Kidney (tissue), 14 donors: ENCODE measurements around the gene COPZ1. TPM values are rescaled to one million over a fixed set of nuclear protein-coding genes. Genes with fewer than 3 reads are reported as not detected.

Source experiments
- DNase-seq, 5 donors: peaks; one replicate each; pipeline ENCODE4 v3.0.0-alpha.2; 2013 to 2020
- FAIRE-seq: peaks from 2 replicates; lab custom pipeline; 2012; peaks lifted over from hg19 to GRCh38; lab: Jason Lieb, UNC
- H3K27ac ChIP-seq, 2 donors: one replicate each; pipeline ENCODE4 v1.7.0; 2013; ENCODE audit warnings: low read depth in 2 of 2, low read length in 2 of 2, inconsistent platforms in 1 of 2
- H3K27me3 ChIP-seq: one replicate; pipeline ENCODE4 v1.7.1; 2013; ENCODE audit warnings: low read length, inconsistent platforms; ENCODE audit not compliant: control insufficient read depth, insufficient read depth
- H3K36me3 ChIP-seq, 3 donors: one replicate each; pipeline versions ENCODE4 v1.7.0 to v1.7.1; 2013; ENCODE audit warnings: low read length in 3 of 3, control low read depth in 1 of 3, inconsistent platforms in 1 of 3; ENCODE audit not compliant: insufficient read depth in 3 of 3, control insufficient read depth in 2 of 3
- H3K4me1 ChIP-seq, 3 donors: one replicate each; pipeline versions ENCODE4 v1.7.0 to v1.7.1; 2013; ENCODE audit warnings: low read length in 3 of 3, inconsistent platforms in 1 of 3, low read depth in 1 of 3; ENCODE audit not compliant: control insufficient read depth in 2 of 3, insufficient read depth in 2 of 3
- H3K4me3 ChIP-seq, 3 donors: one replicate each; pipeline versions ENCODE4 v1.7.0 to v1.8.1; 2013; ENCODE audit warnings: low read length in 3 of 3, control low read depth in 1 of 3, inconsistent platforms in 1 of 3
- H3K9ac ChIP-seq, 3 donors: one replicate each; pipeline versions ENCODE4 v1.7.0 to v1.7.1; 2013; ENCODE audit warnings: low read length in 3 of 3, control low read depth in 1 of 3, inconsistent platforms in 1 of 3
- H3K9me3 ChIP-seq, 3 donors: one replicate each; pipeline versions ENCODE4 v1.7.0 to v1.7.1; 2013; ENCODE audit warnings: low read length in 3 of 3, control low read depth in 1 of 3, inconsistent platforms in 1 of 3; ENCODE audit not compliant: control insufficient read depth in 2 of 3, insufficient read depth in 1 of 3
- intact Hi-C: fragments of 100-400 bp; cut with DNase I; formaldehyde crosslinking; loops from one replicate; pipeline ENCODE4 v1.11.1; 2022
- polyA plus RNA-seq: library from polyadenylated mRNA; stranded (reverse); fragments of 350-450 nt; fragmentation: Illumina TruSeq; extraction: RNeasy Lipid Tissue Mini Kit (QIAGEN cat#74804); gene quantifications from one replicate; pipeline ENCODE4 v1.2.3, GENCODE V29; 2014; ENCODE audit warnings: low read depth, low replicate concordance; ENCODE audit not compliant: insufficient read depth
- total RNA-seq: library from RNA; stranded (reverse); fragmentation: NEBNext Ultra II Directional; extraction: Animal tissue kit (Norgen Biotek cat#: 25700); gene quantifications from one replicate; pipeline ENCODE4 v1.2.1, GENCODE V29; 2021
- TF ChIP-seq, protein P1 (sequence below): IDR thresholded peaks from 3 replicates; pipeline ENCODE4 v1.5.1; 2012; ENCODE audit warnings: mild to moderate bottlenecking, moderate library complexity, borderline replicate concordance; ENCODE audit not compliant: insufficient read depth; ENCODE audit errors: extremely low read depth
- donor health status: control.
- donor health status: control.
- donor health status: control.
- donor health status: control.
- donor health status: control.
- donor health status: DM: yes; HTN: yes; CAD: no.
- donor health status: Normal renal cell carcinoma (clear cell type).

The COPZ1 gene
- total and polyA plus RNA-seq, 2 donors from 2014 or later, result 141 to 181 TPM

DNA sequence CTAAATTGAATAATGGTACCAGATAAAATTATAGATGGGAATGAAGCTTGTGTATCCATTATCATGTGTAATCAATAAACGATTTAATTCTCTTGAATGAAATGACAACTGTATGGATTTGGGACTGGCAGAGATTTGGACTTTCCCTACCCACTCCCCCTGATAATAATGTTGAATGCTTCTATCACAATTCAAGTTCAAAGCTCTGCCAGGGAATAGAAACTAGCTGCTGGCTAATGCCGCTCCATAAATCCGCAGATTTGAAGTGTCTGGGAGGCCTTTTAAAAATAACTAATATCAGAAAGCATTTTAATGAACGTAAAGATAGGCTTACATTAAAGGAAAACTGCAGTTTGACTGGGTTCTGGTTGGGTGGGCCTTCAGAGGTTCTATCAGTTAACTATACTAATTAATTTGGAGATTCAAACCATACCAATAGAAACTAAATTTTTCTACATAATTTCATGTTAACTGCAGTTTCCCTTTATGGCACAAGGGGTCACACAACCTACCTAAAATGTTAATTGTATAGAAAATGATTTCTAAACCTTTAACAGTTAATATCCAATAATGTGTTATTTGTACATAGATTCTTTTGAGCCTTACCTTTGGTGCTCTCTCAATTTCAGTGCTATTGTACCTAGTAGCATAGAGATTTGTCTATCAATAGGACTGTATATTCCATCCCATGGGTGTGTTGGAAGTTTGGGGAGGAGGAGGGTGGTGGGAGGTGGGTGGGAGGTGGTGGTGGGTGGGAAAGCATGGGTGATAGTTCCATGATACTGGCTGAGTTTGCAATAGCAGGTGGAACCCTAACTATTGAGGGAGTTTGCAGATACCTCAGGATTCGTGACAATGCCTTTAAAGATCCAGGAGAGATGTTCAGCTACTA is 39.5 kb upstream of the COPZ1 start:
- H3K27me3 ChIP-seq, result no peaks in the 10 kb centered on the region
- no peak overlapping the region for H3K27ac ChIP-seq
- intact Hi-C loops, result no loop called here
- H3K4me1 ChIP-seq, result peaks cover 13 to 19% (median 14%) of the 10 kb centered on the region in 3 donors
- H3K36me3 ChIP-seq, result peaks cover 22 to 60% (median 42%) of the 10 kb centered on the region in 3 donors
- DNase-seq (no peak), FAIRE-seq (no peak)
- H3K9ac ChIP-seq, result no peak overlapping the region
- TF ChIP-seq, protein P1, sequence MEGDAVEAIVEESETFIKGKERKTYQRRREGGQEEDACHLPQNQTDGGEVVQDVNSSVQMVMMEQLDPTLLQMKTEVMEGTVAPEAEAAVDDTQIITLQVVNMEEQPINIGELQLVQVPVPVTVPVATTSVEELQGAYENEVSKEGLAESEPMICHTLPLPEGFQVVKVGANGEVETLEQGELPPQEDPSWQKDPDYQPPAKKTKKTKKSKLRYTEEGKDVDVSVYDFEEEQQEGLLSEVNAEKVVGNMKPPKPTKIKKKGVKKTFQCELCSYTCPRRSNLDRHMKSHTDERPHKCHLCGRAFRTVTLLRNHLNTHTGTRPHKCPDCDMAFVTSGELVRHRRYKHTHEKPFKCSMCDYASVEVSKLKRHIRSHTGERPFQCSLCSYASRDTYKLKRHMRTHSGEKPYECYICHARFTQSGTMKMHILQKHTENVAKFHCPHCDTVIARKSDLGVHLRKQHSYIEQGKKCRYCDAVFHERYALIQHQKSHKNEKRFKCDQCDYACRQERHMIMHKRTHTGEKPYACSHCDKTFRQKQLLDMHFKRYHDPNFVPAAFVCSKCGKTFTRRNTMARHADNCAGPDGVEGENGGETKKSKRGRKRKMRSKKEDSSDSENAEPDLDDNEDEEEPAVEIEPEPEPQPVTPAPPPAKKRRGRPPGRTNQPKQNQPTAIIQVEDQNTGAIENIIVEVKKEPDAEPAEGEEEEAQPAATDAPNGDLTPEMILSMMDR, result peak; percentile 7
- no peaks in the 10 kb centered on the region for H3K9me3 ChIP-seq
- peak overlapping the region in 1 of 3 donors; percentile 12 for H3K4me3 ChIP-seq

DNA sequence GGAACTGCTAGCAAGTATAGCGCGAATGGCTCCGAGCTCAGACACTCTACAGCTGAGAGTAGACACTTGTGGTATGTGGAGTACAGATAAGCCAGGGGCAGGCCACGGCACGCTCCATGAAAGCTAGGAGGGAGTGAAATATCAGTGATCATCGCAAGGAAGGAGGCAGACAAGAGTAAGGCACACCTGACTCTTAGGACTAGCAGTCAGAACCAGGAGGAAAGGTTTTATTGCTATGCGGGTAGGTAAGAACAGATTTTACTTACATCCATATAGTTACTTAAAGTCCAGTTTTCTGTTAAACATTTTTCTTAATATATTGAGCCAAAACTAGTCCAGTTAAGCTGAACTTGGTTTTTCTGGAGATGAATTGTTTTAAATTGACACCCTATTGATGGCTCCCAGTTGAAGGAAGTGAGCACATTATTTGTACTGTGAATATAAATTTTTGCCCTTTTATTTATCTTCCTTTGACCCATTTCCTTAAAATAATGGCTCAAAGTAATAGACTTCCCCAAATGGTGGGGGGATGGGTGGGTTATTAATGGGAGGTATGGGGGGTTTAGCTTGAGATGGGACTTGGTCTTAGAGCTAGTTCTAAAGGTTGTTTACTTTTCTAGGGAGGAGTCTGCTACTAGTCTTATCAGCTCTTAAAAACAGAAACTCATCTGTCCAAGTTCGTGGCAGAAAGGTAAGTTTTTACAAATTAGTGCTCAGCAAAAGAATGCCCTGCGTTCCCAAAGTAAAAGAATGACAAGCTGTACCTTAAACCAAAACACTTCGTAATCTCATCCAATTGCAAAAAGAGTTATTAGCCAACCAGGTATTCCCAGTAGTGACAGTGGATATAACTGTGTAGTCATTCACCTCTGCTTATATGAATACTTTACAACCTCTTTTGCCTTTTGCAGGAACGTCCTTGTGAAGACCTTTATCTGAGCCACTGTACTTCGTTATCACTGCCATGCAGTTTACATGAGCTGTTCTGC is 38.6 kb upstream of the COPZ1 start:
- FAIRE-seq (no peak), DNase-seq (no peak)
- Histone ChIP-seq H3K4me1 (peaks cover 13 to 19% (median 14%) of the 10 kb centered on the region in 3 donors), H3K9ac (no peak overlapping the region), H3K4me3 (no peak overlapping the region), H3K27me3 (no peaks in the 10 kb centered on the region), H3K27ac (no peak overlapping the region), H3K36me3 (peaks cover 22 to 59% (median 42%) of the 10 kb centered on the region in 3 donors), H3K9me3 (no peaks in the 10 kb centered on the region)
- intact Hi-C loops, result no loop called here
- TF ChIP-seq, protein P1, result no peak

DNA sequence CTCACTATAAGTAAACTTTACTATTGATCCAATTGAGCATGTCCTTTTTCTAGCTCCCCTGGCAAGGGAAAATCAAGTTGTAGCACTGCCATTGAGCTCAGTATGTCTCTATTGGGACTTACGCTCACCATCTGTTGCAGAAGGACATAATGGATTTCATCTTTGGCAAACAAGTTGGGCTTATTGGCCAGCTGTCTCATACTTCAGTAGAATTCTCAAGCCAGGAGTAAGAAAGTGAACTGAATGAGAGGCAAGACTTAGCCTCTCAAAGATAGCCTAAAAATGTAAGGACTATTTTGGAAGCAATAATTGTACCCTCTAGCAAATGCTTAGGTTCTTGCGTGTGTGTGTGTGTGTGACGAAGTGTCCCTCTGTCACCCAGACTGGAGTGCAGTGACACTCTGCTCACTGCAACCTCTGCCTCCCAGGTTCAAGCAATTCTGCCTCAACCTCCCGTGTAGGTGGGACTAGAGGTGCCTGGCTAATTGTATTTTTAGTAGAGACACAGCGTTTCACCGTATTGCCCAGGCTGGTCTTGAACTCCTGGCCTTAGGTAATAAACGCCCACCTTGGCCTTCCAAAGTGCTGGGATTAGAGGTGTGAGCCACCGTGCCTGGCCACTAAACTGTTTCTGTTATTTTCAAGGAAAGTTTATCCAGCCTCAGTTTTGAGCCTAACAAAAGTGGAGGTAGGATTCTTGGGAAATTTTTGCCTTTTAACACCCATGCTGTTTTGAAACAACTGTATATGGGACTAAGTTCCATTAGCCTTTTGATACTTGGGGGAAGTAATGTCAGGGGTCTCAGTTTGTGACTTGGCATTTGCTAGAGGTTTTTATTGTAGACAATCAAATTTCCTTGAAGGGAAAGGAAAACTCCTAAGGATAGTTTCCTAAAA is 37.4 kb upstream of the COPZ1 start:
- FAIRE-seq (no peak), DNase-seq (peak in 1 of 5 donors; percentile 12)
- intact Hi-C loops, result no loop called here
- Histone ChIP-seq H3K36me3 (peaks cover 17 to 48% (median 36%) of the 10 kb centered on the region in 3 donors), H3K4me1 (peaks cover 9 to 15% (median 10%) of the 10 kb centered on the region in 3 donors), H3K27ac (no peak overlapping the region), H3K9me3 (no peaks in the 10 kb centered on the region), H3K9ac (no peak overlapping the region), H3K27me3 (no peaks in the 10 kb centered on the region), H3K4me3 (no peak overlapping the region)
- TF ChIP-seq, protein P1, result no peak
